Measurements from ENCODE around the gene ZNF532. TPM values are rescaled to one million over a fixed set of nuclear protein-coding genes. Genes with fewer than 3 reads are reported as not detected.

ZNF532 gene
- total RNA-seq, 4 donors from 2014 or later, result 80.2 to 111 (median 109) TPM

DNA sequence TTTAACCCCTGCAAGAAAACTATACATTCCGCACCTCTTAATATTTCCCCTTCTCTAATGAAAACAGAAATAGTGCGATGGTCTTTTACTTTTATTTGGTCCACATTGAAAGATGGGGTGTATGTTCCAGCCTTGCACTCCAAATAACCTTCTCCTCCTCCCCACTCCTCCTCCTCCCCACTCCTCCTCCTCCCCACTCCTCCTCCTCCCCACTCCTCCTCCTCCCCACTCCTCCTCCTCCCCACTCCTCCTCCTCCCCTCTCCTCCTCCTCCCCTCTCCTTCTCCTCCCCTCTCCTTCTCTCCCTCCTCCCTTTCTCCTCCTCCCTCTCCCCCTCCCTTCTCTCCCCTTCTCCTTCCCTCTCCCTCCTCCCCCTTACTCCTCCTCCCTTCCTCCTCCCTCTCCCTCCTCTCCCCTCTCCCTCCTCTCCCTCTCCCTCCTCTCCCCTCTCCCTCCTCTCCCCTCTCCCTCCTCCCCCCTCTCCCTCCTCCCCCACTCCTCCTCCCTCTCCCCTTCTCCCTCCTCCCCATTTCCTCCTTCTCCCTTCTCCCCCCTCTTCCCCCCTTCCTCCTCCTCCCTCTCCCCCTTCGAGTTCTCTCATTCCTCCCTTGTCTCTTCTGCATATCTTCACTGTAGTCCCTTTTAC lies 70.4 kb downstream of the ZNF532 start:
- H3K4me1 ChIP-seq, result no peaks in the 10 kb centered on the region
- H3K27me3 ChIP-seq, result no peaks in the 10 kb centered on the region
- no peak for DNase-seq
- TF ChIP-seq POLR2A (IDR thresholded peaks at IDR 0.05), result no peak
- TF ChIP-seq, protein P1, sequence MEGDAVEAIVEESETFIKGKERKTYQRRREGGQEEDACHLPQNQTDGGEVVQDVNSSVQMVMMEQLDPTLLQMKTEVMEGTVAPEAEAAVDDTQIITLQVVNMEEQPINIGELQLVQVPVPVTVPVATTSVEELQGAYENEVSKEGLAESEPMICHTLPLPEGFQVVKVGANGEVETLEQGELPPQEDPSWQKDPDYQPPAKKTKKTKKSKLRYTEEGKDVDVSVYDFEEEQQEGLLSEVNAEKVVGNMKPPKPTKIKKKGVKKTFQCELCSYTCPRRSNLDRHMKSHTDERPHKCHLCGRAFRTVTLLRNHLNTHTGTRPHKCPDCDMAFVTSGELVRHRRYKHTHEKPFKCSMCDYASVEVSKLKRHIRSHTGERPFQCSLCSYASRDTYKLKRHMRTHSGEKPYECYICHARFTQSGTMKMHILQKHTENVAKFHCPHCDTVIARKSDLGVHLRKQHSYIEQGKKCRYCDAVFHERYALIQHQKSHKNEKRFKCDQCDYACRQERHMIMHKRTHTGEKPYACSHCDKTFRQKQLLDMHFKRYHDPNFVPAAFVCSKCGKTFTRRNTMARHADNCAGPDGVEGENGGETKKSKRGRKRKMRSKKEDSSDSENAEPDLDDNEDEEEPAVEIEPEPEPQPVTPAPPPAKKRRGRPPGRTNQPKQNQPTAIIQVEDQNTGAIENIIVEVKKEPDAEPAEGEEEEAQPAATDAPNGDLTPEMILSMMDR (IDR thresholded peaks at IDR 0.05), result no peak
- intact Hi-C loops (cut with DNase I), result no loop called here
- no peaks in the 10 kb centered on the region for H3K9me3 ChIP-seq
- H3K36me3 ChIP-seq, result peaks cover 0 to 7% of the 10 kb centered on the region in 2 donors
- WGBS, 2 donors, result 87 to 88% methylated on average over 3 of the region's 3 CpGs
- no peak overlapping the region for H3K4me3 ChIP-seq (replicated peaks in 1 of 3)
- no peak overlapping the region for H3K27ac ChIP-seq

DNA sequence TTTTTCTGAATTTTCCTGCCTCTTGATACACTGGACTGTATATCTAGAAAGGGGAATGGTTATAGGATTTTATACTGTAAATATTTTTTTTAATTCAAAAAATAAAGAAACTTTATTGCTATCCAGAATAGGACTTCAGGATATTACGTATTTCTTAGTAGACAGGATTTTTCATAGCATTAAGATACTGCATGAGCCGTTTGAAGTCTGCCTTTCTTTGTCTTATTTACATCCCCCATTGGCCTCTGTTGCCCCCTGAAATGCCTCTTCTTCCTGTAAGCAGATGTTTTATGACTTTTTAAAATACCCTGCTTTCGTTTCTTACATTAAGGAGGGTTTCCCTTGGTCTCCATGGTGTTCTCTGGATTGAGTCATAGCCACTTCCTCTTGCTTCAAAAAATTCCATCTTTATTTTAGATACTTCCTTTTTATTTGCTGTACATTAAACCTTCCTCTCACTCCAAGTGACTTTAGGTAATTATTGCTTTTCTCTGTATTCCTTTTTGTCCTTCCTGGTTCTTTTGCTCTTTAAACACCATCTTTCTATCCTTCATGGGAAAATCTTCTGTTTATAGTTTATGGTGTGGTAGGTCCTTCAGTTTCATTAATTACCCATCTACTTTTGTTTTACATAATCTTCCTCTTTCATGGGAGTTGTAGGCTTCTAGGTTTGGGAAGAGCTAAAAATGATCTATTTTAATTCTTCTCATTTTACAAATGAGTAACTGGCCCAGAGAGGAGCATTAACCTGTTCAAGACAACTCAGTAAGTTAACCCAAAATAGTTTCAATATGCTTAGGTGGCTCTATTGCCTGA lies 72.6 kb downstream of the ZNF532 start:
- H3K4me3 ChIP-seq (replicated peaks in 1 of 3), result no peak overlapping the region
- peak overlapping the region in 2 of 3 donors; percentile 3 to 52 for H3K27ac ChIP-seq
- no peaks in the 10 kb centered on the region for H3K9me3 ChIP-seq
- H3K36me3 ChIP-seq, result peaks cover 0 to 12% of the 10 kb centered on the region in 2 donors
- H3K27me3 ChIP-seq, result no peaks in the 10 kb centered on the region
- H3K4me1 ChIP-seq, result peaks cover 8 to 9% of the 10 kb centered on the region in 2 donors
- intact Hi-C loops (cut with DNase I), result no loop called here
- TF ChIP-seq, protein P1 (IDR thresholded peaks at IDR 0.05), result no peak
- TF ChIP-seq POLR2A (IDR thresholded peaks at IDR 0.05), result no peak
- 73 to 78% methylated on average over 3 of the region's 3 CpGs for WGBS, 2 donors
- no peak for DNase-seq

DNA sequence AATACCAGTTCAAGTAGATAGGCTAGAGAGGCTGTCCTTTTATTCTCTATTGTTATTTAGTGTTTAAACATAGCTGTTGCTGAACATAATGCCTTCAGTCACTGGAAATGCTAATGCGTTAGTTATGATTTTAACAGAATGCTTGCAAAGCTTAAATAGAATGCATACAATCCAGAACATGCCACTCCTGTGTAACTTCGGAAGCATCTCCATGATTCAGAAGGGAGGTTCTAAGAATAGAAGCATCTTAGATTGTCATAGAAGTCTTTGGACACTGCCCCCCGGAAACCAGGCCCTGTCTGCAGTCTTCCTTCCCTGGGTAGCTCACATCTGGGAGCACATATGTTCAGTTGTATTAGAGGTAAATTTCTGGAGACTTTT lies 73.2 kb downstream of the ZNF532 start:
- Histone ChIP-seq H3K27ac (peak overlapping the region in 2 of 3 donors; percentile 3 to 52), H3K27me3 (no peaks in the 10 kb centered on the region), H3K4me1 (peaks cover 14 to 15% of the 10 kb centered on the region in 2 donors), H3K4me3 (replicated peaks in 1 of 3) (no peak overlapping the region), H3K9me3 (no peaks in the 10 kb centered on the region), H3K36me3 (peaks cover 0 to 12% of the 10 kb centered on the region in 2 donors)
- TF ChIP-seq, protein P1 (IDR thresholded peaks at IDR 0.05), result no peak
- no peak for TF ChIP-seq POLR2A (IDR thresholded peaks at IDR 0.05)
- 86 to 87% methylated on average over 3 of the region's 3 CpGs for WGBS, 2 donors
- DNase-seq, result no peak
- intact Hi-C loops (cut with DNase I), result no loop called here

DNA sequence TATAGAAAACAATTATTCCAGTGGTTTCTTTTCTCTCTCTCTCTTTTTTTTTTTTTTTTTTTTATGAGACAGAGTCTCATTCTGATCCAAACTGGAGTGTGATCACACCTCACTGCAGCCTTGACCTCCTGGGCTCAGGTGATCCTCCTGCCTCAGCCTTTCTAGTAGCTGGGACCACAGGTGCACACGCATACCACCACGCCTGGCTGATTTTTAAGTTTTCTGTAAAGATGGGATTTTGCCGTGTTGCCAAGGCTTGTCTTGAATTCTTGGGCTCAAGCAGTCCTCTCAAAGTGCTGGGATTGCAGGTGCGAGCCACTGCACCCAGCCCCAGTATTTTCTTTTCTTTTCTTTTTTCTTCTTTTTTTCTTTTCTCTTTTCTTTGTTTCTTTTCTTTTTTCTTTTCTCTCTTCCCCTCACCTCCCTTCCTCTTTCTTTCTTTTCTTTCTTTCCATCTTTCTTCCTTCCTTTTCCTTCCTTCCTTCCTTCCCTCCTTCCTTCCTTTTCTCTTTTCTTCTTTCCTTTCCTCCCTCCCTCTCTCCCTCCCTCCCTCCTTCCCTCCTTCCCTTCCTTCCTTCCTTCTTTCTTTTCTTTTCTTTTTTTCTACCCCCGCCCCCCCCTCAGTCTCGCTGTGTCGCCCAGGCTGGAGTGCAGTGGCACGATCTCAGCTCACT lies 76.9 kb downstream of the ZNF532 start:
- intact Hi-C loops (cut with DNase I), result no loop called here

More for the DNA sequence above, 76.9 kb downstream of the ZNF532 start:
- Histone ChIP-seq H3K27me3 (no peaks in the 10 kb centered on the region), H3K9me3 (no peaks in the 10 kb centered on the region), H3K27ac (peak overlapping the region; percentile 56 to 81 (median 57)), H3K4me1 (peaks cover 26% of the 10 kb centered on the region in 2 donors), H3K4me3 (replicated peaks in 1 of 3) (no peak overlapping the region), H3K36me3 (peaks cover 0 to 12% of the 10 kb centered on the region in 2 donors)
- TF ChIP-seq POLR2A (IDR thresholded peaks at IDR 0.05), result no peak
- TF ChIP-seq, protein P1 (IDR thresholded peaks at IDR 0.05), result no peak
- DNase-seq, result peak; percentile 58 to 67
- 76 to 80% methylated on average over 8 of the region's 8 CpGs for WGBS, 2 donors
